Astrocyte (in vitro differentiated cells and primary cell): ENCODE data around the gene ARID4B.

Source experiments
- EZH2 ChIP-seq: IDR thresholded peaks from 2 replicates; pipeline ENCODE4 v1.6.1; 2012; ENCODE audit warnings: mild to moderate bottlenecking, low read length, inconsistent platforms; ENCODE audit not compliant: insufficient read depth
- TF ChIP-seq, protein P1 (sequence below): IDR thresholded peaks from 2 replicates; pipeline ENCODE4 v1.5.1; 2011; ENCODE audit warnings: low read depth, mild to moderate bottlenecking, inconsistent platforms, low read length, moderate library complexity; ENCODE audit not compliant: insufficient read depth

DNA sequence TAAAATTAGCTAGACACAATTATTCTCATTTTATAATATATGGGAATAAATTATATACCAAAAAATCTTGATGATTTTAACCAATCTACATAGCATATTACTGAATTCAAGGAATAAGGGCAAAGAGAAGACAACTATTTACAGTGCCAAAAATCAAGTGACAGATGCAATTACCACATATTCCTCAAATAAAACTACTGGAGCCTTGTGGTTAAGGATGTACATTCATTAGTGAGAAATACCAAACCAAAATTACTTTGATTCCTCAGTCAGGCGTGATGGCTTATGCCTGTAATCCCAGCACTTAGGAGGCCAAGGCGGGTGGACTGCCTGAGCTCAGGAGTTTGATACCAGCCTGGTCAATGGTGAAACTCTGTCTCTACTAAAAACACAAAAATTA lies 98.1 kb downstream of the ARID4B start:
- TF ChIP-seq, protein P1, sequence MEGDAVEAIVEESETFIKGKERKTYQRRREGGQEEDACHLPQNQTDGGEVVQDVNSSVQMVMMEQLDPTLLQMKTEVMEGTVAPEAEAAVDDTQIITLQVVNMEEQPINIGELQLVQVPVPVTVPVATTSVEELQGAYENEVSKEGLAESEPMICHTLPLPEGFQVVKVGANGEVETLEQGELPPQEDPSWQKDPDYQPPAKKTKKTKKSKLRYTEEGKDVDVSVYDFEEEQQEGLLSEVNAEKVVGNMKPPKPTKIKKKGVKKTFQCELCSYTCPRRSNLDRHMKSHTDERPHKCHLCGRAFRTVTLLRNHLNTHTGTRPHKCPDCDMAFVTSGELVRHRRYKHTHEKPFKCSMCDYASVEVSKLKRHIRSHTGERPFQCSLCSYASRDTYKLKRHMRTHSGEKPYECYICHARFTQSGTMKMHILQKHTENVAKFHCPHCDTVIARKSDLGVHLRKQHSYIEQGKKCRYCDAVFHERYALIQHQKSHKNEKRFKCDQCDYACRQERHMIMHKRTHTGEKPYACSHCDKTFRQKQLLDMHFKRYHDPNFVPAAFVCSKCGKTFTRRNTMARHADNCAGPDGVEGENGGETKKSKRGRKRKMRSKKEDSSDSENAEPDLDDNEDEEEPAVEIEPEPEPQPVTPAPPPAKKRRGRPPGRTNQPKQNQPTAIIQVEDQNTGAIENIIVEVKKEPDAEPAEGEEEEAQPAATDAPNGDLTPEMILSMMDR, result no peak
- TF ChIP-seq EZH2, result no peak
